COLO668 (cell line): ENCODE measurements around the gene GAR1.
"Not testable (repeated sequence)": the region's sequence is repeated elsewhere in the genome, so short reads cannot be mapped to it uniquely, and the experiment has no call there.

Source experiments
- DNase-seq: peaks from one replicate; lab custom pipeline; 2025; ENCODE audit not compliant: unreplicated experiment; lab: John Stamatoyannopoulos, UW

GAR1 gene

DNA sequence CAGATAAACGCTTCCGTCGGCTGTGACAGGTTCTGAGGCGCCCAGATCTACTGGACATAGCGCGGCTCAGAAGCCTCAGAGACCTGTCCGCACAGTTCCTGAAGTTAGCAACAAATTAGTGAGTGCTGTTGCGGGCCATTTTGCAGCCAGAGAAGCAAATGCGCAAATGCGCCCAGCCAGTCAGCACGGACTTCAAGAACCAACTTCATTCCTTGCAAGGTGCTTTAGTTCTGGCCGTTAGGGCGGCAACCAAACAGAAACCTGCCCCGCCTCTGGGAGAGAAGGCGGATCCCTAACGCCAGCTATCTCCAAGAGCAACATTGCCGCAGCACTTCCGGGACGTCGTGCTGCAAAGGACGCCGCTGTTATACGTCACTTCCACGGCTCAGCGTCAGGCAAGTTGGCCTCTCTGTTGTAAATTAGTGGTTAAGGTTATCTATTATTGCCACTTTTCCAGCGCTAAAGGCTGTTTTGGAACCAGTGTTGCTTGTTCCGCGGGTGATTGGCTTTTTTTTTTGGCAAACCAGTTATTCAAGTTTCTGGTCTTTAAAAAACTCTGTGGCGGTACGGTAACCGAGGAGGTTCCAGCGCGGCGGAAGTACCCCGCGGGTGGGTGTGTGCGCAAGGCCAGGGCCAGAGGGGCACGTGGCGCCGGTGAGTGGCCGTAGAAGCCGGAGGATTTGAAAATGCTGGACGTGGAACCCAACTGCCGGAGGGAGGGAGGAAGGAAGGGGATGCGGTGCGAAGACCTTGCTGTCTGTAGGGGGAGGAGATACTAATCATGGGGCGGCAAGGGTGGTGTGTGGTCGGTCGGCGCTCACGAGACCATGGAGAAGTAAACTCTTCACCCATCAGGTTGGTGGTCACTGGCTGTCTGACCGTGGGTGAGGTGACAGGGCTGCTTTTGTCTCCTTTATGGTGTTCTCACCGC lies at the start of gene GAR1:
GAR1 (plus strand) TSS at position 612 of the 931 bp plus-strand sequence. CDS start 403 bp downstream, outside the sequence.
- DNase-seq, result peak; percentile 87

DNA sequence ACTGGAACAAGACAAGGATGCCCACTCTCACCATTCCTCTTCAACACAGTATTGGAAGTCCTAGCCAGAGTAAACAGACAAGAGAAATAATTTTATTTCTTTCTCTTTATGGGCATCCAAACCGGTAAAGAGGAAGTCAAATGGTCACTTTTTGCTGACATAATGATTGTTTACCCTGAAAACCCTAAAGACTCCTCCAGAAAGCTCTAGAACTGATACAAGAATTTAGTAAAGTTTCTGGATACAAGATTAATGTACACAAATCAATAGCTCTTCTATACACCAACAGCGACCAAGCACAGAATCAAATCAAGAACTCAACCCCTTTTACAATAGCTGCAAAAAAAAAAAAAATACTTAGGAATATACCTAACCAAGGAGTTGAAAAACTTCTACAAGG lies 33.5 kb upstream of the GAR1 start:
- not testable (repeated sequence) for DNase-seq

DNA sequence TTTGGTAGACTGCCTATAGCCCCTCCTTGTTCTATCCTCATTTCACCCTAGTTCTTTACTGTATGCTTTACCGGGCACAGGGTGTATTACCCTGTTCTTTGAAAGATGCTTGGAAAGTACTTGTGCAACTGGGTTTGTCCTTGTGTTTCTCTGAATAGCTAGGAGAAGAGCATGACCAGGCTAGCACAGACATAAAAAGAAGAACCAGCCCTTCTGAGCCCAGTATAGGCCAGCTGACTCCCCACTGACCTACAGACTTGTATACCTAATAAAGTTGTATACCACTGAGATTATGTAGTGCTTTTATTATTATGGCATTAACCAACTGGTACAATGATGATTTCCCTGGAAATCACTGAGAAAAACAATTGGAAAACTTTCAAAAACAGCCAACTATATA lies 28.7 kb upstream of the GAR1 start:
- DNase-seq, result no peak

DNA sequence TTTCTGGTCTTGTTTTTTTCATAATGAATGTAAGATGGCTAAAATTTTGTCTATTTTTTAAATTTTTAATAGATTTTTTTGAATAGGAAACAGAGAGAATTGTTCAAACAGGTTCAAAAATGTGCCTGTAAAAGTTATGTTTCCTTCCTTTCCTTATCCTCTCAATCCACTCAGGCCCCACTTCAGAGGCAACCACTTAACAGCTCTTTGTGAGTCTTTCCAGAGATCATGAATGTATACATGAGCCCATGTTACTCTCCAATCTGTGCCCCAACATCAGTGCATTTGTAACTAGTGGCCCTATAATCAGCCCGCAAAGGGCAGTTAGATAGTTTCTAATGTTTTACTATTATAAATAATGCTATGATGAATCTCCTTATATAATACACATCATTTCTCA lies 27.8 kb upstream of the GAR1 start:
- DNase-seq, result no peak

DNA sequence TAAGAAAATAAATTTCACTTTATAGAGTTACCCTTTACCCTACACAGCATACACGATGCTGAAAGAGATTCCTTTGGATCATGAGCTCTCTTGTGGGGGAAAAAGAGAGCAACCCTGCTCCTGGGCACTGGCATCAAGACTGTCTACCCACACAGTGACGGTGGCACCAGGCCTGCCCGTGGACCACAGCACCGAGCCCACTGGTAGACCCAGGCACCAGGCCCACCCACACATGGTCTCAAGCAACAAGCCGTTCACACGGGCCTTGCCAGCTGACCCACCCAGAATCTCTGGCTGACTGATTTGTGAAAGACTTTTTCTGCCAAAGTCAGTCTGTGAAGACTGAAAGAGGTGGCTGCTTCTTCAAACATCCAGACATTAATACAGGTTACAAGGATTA lies 20.5 kb upstream of the GAR1 start:
- DNase-seq, result no peak

DNA sequence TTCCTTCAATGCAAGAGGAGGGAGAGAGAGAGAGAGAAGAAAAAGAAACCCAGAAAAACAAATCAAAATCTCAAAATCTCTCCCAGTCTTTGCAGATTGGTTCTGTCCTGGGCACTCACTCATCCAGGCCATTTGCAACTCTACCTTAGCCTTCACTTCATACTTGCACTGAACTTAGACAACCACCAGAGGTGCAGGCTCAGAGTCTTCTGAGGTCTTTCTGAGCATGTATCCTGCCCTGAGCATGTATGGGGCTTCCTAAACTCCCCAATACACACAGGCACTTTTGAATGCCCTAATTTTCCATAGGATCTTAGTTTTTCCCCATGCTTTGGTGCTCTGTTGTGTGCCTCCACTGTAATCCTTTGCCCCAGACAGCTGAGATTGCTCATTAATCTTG lies 16.7 kb upstream of the GAR1 start:
- no peak for DNase-seq

DNA sequence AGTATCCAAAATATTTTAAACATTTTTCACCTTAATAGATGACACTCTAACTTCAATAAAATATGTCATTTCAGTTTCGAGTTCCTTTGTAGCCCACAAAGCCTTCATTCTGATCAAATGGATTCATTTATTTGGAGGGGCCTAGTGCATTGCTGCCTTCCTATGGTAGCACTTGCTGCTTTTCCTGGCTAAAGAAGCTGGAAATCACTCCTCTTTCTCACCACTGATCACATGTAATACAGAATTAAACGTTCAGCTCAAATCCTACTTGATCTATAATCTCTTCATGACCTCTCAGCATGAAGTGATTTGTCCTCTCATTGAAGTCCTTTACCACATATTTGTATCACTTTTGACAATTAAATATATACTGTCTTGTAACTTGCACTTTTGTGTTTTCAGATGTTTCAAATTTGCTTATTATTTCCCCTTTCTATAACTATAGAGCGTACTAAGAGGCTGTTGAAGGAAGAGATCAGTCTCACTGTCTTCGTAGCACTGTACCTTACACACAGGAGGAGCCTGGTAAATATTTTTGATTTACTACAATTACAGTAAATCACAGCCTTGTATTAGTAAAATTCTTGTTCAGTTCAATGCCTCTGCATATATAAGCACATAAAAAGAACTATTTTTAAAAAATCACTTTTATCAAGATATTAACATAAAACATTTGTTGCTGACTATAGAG lies 14.3 kb upstream of the GAR1 start:
- no peak for DNase-seq

DNA sequence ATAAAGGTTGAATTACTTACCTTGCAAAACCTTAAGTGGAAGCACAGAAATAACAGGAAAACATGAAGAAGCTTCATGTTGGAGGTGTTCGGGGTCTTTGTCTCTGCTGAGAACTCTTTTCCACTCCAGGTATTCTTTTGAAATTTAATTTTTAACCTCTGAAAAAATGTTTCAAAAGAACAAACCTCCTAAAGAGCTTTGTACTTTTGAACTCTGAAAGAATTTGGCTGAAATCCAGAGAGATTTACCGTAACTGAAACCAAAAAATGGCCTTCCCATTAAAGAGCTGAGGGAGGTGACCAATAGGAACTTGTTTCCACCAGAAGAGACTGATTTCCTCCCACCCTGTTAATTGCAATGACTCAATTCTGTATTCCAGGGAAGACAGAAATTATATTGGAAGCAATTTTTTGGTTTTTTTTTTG lies 13.7 kb upstream of the GAR1 start, which contains the start of gene CFI:
CFI (minus strand) TSS at position 105 of the 425 bp plus-strand sequence; CDS start at position 77, 28 bp downstream.
- no peak for DNase-seq

DNA sequence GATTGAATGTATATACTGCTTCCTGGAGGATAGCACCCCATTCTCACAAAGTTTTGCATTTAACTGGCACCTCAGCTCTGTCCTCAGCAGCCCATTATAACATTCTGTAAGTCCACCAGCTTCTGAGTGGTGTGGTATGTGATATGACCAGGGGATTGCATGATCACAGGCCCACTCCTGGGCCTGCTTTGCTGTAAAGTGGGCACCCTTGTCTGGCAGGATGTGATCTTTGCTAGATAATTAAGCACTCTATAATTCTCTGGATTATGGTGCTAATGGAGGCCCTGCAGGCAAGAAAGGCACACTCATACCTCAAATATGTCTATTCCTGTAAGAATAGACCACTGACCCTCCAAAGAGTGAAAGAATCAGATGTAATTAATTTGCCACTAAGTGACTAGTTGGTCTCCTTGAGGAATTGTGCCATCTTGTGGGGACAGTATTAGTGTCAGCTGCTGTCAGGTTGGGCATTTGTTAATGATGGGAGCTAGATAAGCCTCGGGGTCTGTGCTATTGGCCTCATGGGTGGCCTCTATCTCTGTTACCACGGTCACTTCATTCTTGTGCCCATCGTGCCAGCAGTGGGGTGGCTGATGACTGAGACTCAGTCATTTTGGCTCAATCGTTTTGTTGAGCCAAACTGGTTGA lies 11.5 kb upstream of the GAR1 start:
- DNase-seq, result peak; percentile 12

DNA sequence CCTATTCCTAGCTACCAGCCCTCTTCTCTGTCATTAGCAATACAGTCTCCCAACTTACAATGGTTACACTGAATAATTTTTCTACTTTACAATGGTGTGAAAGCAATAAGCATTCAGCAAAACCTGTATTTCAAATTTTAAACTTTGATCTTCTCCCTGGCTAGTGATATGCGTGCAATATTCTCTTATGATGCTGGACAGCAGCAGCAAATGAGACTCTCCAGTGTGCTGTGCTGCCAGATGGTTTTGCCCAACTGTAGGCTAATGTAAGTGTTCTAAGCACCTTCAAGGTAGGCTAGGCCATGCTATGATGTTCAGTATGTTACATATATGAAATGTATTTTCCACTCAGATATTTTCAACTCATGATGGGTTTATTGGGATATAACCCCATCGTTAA lies 5.9 kb upstream of the GAR1 start:
- no peak for DNase-seq

DNA sequence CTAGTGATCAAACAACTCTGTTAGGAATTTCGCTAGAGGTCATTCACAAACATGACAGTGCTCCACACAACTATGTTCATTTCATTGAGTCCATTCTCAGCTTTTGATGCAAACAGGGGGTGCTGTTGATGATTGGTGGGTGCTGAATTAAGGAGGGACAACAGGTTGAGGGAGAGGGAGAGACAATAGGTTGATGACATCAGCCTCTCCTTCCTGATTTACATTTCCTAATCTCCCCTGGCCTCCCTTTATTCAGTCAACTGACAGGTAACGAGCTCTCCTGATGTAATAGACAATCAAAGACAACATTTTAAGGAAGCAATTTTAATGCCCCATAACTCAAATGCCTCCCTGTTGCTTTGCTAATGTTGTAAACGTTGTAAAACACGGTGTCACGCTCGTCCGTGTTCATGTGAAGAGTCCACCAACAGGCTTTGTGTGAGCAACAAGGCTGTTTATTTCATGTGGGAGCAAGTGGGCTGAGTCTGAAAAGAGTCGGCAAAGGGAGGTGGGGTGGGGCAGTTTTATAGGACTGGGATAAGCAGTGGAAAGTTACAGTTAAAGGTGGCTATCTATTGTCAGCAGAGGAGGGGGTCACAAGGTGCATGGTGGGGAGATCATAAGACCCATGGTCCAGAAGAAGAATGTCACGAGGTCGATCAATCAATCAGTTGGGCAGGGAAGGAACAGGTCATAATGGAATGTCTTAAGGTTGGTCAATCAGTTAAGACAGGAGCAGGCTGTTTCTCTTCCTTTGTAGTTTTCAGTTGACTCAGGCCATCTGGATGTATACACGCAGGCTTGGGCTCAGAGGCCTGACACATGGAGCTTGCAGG lies 4.8 kb upstream of the GAR1 start:
- no peak for DNase-seq

DNA sequence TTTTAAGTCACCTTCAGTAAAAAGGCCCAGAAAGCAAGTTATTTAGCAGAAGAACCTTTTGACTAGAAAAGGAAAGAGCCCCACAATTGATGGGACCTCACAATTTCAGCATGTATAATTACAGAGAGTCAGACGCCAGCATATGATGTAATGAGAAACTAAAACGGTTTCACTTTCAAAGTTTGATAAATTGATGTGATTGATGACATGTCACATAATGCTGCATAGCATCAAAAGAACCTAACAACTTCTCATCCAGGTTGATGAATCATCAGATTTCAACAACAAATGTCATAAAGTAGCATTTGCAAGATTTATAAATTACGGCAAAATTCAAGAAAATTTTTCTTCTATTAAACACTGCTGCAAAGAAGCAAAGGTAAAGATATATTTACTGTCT lies 3.9 kb upstream of the GAR1 start:
- DNase-seq, result no peak

DNA sequence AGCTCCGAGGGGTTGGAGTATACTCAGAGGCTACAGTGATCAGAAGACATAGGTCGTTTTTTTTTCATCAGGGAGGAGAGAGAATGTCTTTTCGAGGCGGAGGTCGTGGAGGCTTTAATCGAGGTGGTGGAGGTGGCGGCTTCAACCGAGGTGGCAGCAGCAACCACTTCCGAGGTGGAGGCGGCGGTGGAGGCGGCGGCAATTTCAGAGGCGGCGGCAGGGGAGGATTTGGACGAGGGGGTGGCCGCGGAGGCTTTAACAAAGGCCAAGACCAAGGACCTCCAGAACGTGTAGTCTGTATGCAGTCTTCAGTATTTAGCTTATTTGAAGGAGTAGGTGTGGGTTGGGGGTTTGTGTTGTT lies 500 bp downstream of the GAR1 start:
- peak; percentile 13 for DNase-seq

DNA sequence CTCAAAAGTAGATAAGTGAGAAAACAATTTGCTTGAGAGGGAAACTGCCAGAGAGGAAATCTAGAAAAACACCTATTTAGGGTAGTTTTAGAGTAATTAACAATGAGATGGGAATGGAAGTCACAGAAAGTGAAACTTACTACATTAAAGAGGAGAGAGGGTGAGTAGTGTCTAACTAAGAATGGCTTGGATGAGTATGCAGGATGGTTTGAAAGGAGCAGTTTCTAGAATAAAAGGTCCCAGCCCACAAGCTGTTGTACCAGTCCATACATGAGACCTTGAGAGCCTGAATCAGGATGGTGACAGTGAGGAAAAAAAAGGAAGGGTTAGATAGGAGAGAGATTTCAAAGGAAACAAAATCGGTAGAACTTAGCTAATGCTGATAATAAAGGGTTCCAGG lies 1.3 kb downstream of the GAR1 start:
- no peak for DNase-seq

DNA sequence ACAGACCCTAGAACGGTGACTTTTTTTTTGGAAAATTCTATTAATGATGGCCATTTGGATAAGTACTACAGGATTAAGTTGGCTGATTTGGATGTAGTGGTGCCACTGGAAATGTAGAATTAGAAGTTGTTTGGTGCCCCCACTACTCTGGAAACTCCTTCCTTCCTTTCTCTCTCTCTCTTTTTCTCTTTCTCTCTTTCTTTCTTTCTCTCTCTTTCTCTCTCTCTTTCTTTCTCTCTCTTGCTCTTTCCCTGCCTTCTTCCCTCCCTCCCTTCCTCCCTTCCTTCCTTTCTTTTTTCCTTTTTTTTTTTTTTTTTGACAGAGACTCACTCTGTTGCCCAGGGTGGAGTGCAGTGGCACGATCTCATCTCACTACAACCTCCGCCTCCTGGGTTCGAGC lies 2.7 kb downstream of the GAR1 start:
- no peak for DNase-seq

DNA sequence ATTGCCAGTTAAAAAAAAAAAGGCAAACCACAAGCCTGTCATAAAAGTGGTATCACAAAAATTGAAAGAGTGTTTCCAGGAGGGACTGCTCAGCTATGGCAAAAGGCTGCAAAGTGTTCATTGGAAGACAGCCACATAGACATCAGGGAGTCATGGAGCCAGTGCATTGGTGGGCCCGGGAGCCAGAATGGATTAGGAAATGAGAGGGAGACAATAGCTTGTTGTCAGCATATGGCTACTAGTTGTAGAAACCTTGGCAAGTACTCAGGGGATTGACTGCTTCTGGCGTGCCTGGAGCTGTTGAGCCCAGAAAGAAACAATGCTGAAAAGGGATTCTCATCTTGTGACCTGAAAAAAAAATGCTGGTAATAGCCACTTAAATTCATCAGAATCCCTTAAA lies 5.0 kb downstream of the GAR1 start:
- no peak for DNase-seq

DNA sequence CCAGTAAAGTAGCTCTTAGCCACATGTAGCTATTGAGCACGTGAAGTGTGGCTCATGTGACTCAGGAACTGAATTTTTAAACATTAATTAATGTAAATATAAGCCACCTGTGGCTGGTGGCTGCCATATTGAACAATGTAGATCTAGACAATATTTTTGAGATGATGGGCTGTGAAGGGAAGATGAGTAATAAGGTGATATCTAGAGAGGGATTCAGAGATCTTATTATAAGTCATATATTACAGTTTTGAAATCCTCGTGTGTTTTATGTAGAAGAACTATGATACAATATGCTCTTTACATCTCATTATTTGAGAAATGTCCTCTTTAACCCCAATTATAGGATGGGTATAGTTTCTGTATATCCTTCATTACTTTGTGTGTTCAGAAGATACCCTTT lies 5.6 kb downstream of the GAR1 start:
- DNase-seq, result no peak

DNA sequence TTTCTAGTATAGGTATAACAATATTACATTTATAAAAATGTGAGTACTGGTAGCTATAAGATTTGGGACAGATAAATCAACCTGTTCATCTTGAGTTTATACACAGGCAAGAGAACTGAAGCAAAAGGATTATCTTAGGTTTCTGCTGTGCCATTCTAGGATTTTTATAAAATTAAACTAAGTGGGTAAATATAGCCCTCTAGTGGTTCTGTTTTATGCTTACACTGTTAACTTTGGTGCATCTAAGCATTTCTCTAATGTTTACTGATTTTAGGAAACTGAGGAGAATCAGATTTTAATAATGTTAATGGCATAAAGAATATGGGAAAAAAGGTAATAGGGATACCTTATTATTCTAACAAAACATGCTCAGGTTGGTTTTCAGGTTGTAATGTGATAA lies 11.2 kb downstream of the GAR1 start:
- no peak for DNase-seq

DNA sequence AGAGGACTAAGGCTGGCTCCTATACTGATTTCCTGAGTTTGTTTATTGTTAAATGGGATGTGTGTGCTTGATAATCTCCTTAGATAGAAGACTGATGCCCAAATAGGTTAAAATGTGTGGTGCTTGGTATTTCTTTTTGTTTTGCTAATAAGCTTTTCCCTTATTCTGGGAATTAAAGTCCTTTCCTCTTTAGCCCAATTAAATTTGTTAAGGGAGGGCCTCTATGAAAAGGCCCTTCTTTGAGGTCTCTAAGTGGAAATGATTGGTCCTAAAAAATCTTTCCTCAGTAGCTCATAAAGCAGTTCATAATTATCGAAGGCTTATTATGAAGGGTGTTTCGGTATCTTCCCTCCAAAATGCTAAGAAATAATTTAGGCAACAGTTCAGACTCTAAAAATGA lies 12.1 kb downstream of the GAR1 start, which contains the start of gene RRH:
RRH (plus strand) TSS at position 301 of the 400 bp plus-strand sequence; CDS start at position 357, 56 bp downstream.
- DNase-seq, result no peak

DNA sequence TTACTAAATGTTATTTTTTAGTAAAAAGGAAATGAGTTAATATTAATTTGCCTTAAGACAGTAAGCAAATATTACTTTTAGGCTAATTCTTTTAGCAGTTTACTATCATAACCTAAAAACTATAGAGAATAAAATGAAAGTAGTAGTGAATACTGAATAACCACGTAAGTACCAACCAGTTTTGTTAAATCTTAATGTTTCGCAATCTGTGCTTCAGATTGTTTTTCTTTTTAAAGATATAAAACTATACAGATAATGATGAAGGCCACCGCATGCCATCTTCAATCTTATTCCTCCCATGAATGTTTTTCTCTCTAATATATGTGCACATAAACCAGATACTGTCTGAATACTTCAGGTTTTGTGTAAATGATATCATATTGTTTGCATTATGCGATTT lies 18.2 kb downstream of the GAR1 start:
- no peak for DNase-seq

DNA sequence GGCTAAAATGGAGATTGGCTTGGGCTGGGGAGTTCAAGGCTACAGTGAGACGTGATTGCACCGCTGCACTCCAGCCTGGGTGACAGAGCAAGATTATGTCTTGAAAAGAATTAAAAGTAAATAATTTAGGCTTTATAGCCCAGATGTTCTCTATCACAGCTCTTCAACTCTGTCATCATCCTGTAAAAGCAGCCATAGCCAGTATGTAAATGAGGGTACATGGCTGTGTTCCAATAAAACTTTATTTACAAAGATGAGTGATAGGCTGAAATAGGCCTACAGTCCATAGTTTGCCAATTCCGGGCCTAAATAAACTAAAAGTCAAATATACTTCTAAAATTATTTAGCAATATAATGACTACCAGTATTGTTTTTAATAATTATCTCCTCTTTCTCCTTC lies 21.4 kb downstream of the GAR1 start:
- DNase-seq, result no peak
